Measurements from ENCODE around the gene DTD1. TPM values are rescaled to one million over a fixed set of nuclear protein-coding genes. Genes with fewer than 3 reads are reported as not detected.

The DTD1 gene
- total RNA-seq, 1 donor from 2014 or later: 57.5 TPM

DNA sequence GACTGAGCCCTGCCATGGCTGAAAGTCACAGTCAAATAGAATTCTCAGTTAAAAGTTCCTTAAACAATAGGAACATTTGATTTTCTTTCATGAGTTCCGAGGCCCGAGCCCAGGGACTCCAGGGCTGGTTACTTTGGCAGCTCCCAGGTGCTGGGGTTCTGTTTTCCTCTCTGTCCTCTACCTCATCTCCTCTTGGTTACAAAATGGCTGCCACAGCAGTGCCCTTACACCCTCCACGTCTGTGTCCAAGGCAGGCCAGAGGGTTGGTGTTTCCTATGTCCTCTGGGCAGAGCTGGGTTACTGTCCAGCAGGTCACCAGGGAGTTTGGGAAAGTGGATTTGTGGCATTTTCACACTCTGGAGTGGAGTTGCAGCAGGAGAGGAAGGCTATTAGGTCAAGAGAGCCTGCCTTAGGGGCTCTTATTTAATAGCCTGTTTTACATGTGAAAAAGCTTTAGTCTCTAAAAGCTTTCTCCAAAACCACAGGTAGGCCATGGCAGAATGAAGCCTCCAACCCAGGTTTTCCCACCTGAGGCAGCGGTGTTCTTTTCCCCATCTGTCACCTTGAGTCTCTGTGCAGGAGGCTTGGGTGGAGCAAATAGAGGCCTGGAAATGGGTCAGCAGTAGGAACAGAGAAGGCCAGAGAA is 111.0 kb downstream of the DTD1 start:
- DNase-seq (ENCODE audit: extremely low read depth, low read depth, low spot score): no peak

DNA sequence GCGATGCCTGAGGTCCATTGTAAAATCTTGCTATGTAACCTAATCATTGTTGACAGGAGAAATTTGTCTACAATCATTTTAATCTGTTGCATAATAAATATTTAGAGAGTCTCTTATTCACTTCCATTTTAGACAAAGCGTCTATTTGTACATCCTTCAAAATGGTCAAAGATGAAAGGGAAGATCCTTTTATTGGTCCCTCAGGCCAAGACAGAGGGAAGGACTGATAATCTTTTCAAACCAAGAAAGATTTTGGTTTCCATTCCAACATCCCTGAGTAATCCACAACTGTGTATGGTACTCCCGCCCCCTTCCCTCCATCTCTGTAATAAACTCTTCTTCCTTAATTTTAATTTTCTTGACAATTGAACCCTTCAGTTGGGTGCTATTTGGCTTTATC is 114.1 kb downstream of the DTD1 start:
- DNase-seq (ENCODE audit: extremely low read depth, low read depth, low spot score): no peak

DNA sequence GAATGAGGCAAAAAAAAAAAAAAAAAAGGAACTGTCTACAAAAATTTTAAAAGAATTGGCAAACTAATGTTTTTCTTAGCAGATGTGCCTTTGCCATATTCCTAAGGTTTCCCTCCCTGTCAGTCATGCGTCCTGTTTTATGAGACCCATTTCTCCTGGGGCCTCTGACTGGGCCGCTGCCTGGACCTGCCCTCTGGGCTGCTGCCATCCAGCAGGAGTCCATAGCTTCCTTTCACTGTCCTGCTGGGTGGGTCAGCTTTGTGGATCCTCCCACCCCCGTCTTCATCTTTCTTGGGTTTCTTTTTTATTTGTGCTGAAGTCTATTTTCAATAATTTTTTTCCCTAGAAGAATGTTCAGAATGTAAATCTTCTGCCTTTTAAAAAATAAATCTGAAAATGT is 114.9 kb downstream of the DTD1 start:
- no peak for DNase-seq (ENCODE audit: extremely low read depth, low read depth, low spot score)

DNA sequence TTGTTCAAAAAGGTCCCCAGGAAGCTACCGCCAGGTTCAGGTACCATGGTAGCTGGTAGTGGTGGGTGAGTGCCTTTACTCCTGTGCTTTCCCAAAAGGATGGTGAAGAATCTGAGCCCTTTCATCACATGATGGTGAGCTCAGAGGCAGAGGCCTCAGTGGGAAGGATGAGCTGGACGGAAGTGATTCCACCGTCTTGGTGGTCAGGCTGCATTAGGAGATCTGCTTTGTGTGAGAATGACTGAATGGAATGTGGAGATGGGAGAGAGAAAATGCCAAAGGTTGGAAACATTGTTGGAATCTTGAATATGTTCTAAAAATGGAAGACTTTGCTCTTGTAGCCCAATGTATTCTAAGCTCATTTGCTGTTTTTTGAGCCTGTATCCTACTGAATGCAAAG is 117.6 kb downstream of the DTD1 start:
- DNase-seq (ENCODE audit: extremely low read depth, low read depth, low spot score): no peak

DNA sequence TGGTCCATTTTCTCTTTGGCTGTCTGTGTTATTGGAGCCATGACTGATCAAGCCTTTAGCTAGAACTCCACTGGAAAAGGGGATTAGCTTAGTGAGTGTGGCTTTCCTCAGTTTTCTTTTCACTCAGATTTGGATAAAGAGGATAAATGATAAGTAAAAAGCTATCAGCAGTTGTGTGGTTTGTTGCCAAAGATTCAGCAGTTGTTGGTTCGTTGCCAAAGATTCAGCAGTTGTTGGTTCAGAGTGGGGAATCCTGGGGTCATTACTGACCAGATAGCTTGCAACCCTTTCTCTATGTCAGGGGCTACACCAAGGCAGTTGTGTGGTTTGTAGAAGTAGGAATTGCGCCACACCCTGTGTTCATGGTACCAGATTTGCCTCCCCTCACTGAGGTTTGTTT is 118.1 kb downstream of the DTD1 start:
- no peak for DNase-seq (ENCODE audit: extremely low read depth, low read depth, low spot score)

DNA sequence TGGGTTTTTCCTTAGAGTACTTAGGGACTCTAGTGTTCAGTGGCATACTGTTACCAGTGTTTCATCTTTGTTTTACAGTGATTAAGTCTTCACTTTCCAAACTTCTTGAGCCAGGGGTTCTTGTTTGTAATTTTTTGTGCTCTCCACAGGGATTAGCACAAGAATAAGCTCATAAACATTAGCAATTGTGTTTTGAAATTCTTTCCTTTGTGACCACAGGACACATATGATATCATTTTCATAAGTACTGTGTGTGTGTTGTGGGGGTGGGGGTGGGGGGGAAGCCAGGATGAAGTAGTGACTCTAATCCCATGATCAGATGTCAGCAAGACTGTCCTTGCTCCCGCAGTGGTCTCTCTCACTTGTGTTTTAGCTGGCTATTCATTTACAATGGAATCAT is 124.3 kb downstream of the DTD1 start:
- no peak for DNase-seq (ENCODE audit: extremely low read depth, low read depth, low spot score)

DNA sequence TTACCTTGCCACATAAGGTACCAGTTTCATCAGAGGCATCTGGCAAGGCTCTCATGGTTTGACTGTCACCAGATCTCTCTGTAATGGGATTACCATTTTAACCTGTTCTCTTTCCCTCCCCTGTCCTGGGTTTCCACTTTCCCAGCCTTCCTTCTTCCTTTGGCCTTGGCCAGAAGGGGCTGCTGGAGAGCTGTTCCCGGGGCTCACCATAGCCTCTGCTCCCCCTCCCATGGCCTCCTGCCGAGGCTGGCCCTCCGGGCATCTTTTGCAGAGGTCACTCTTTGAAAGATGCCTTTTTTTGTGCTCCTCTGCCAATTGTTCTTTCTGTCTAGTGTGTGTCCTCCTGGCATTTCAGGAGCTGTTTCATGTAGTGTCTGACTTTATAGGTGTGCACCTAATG is 125.0 kb downstream of the DTD1 start:
- DNase-seq (ENCODE audit: extremely low read depth, low read depth, low spot score): no peak

DNA sequence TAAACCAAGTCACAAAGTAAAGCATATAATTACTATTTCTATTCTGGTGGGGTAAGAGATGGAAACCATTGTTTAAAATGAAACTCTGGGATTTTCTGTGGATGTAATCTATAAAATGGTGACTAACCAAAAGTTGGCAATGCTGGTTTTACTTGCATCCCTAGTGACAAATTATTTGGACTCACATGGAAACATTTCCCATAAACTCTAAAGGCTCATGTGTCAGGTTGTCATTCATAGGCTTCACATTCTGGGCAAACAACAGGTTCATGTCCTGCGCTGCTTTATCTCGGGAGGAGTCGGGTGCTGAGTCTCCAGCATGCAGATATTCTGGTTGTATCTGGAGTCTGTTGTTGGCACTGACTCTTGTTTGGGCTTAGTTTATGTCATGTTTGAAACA is 127.7 kb downstream of the DTD1 start:
- no peak for DNase-seq (ENCODE audit: extremely low read depth, low read depth, low spot score)

DNA sequence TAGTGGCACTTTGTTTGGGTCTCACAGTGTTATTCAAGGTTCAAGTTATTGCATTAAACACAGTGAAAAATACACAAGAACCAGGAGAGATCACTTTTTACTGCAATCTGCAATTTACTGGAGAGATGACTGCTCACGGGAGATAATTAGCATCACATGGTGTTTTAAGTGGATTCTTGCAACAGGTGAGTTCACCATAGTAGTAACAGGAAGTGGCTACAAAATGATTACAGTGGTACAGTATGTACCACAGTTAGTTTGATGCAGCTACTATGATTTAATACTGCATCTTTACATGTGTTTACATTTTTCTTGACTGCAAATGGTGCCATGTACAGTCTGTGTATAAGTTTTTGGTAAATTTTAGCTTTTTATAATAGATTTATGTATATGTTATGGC is 129.2 kb downstream of the DTD1 start:
- no peak for DNase-seq (ENCODE audit: extremely low read depth, low read depth, low spot score)

DNA sequence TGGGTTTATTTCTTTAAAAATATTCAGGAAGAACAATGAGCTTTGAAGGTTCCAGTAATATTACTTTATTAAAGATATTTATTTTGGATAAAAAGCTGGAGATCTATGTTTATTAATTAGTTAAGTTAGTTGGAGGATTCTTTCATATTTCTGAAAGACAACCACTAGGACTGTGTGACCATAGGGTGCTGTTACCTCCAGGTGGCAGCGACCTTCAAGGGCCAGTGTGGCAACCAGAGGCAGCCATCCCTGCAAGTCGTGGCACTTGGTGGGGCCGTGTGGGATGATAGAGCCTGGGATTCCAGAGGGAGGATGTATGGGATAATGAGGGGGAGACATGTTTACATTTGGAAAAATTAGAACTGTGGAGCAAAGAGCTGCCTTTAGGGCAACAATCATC is 130.3 kb downstream of the DTD1 start:
- DNase-seq (ENCODE audit: extremely low read depth, low read depth, low spot score): no peak

DNA sequence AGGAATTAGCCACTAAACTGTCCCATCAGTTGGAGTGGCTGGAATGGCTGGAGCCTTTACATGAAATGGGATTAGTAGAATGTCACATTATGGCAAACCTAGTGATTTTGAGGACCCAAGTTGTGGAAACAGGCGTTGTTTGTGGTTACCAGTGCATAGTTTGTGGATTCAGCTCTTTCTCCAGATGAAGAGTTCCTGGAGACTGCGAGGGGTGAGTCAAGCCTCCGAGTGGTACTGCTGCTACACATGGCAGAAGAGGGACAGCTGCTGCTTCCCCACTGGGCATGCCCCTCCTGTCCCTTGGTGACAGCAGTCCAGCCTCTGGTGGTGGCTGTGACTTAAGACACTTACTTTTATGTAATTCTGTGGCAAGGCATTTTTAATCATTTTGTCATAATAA is 131.6 kb downstream of the DTD1 start:
- DNase-seq (ENCODE audit: extremely low read depth, low read depth, low spot score): no peak

DNA sequence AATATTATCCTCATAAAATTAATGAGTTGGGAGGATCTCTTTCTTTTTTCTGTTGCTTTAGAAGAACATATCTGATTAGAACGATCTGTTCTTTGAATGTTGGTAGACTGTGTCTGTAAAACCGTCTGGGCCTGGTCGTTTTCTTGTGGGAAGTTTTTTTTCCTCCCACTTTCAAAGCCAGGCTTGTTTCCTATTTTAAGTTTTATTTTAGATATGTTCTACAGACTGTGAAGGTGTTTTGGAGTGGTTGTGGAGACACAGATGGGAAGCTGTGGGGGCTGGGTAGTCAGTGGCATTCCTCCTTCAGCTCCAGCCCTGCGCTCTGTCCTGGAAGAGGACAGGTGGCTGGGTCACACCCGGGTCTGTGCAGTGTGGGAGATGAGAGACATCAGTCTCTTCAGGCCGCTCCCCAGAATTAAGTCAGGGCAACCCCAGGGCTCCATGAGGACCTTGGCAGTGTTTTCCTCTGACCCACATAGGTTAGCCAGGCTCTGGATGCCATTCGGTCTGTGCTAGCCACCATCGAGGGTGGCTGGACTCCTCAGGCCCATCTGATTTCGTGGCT is 133.8 kb downstream of the DTD1 start:
- no peak for DNase-seq (ENCODE audit: extremely low read depth, low read depth, low spot score)

DNA sequence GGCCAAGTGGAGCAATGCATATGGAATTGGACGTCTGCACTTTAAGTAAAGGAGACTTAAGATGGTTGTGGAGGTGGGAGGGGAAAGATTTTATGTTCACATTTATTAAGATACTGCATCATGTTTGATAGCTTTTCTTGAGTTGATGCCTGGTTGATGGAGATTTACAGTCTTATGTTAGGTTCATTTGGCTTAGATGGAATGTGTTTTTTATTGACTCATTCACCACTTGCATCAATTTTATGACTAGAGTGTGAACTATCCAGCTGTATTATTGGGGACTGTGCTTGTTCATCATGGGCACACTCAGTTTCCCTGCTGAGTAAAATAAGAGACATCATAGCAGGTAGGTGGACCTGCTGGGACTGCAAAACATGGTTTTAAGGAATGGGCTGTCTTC is 134.5 kb downstream of the DTD1 start:
- no peak for DNase-seq (ENCODE audit: extremely low read depth, low read depth, low spot score)

DNA sequence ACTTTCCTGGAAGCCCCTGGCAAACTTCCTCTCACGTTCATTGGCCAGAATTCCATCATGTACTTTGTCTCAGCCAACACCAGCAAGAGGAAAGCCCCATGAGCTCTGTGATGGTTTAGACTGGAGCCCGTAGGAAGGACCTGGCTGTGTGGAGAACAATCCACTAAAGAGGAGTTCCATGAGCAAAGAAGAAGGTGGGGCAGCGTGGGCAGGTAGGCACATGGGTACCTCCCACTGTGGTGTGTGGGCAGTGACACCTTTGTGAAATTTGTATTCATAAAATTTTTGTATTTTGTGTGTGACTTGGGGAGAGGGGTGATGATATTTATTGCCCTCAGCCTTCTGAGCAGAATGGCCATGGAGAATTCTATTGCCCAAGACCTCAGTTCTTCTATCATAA is 136.2 kb downstream of the DTD1 start:
- DNase-seq (ENCODE audit: extremely low read depth, low read depth, low spot score): no peak

DNA sequence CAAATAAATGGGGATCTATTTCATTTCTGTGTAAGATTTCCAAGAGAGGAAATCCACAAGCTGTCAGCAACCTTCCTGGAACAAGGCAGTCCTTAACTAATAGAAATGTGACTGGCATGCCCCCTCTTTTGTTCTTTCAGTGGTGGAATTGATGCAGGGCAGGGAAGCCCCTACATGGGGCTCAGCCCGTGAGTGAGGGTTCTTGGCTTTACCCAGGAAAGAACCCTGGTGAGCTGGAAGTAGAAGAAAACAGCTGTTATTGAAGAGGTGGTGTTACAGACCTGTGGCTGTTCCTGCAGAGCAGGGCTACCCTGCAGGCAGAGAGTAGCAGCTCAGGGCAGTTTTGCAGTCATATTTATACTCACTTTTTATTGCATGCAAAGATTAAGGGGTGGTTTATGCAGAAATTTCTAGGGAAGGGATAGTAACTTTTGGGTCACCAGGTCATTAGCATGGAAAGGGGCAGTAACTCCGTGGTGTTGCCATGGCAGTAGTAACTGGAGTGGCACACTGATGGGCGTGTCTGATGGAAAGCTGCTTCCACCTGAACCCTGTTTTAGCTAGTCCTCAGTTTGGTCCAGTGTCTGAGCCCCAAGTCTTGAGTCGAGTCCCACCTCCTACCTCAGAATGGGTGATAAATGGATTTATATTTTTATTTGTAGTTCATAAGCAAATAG is 137.1 kb downstream of the DTD1 start:
- DNase-seq (ENCODE audit: extremely low read depth, low read depth, low spot score): no peak

DNA sequence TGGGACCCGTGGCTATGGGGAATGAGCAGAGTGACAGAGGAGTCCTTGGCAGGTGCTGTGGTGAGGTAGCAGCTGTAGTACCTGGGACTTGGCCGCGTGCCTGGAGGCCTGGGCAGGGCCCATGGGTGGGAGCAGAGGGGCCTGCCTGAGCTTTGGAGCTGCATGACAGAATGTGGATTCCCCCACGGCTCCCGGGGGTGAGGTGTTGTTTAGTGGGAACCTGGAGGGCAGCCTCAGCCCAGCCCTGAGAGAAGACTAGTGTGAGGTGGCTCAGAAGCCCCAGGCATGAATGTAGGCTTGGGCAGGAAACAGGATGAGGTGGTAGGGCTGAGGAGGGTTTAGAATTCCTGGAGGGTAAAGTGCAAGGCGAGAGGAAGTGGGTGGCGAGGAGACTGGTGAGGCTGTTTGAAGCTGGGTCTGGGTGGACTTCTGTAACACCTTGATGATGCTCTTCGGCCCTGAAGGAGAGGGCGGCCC is 139.2 kb downstream of the DTD1 start:
- DNase-seq (ENCODE audit: extremely low read depth, low read depth, low spot score): no peak

DNA sequence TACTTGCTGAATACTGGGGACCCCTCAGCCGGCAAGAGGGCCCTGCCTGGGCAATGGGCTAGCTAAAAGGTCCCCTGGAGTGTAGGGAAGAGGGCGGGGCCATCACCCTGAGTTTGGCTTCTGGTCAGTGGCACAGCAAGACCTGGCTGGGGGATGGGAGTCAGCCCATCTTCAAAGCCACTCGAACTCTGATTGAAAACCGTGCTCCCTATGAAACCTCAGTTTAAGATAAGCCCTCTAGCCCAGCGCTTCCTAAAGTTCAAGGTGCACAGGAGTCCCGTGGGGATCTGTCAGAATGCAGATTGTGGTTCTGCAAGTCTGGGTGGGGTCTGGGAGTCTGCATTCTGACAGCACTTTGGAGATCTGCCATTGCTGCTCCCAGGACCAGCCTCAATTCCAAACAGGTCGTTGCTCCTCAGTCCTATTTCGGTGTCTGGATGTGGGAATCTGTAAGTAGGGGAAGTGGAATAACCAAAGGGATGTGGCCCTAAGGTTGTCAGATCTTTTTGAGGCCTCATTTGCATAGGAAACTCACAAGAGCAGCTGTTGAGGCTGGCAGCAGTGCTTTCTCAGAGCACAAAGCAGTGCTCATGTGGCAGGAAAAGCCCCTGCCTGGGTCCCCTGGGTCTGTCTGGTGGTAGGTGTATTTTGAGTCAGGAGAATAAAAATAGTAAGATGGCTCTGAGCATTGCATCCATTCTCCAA is 140.5 kb downstream of the DTD1 start:
- DNase-seq (ENCODE audit: extremely low read depth, low read depth, low spot score): no peak

DNA sequence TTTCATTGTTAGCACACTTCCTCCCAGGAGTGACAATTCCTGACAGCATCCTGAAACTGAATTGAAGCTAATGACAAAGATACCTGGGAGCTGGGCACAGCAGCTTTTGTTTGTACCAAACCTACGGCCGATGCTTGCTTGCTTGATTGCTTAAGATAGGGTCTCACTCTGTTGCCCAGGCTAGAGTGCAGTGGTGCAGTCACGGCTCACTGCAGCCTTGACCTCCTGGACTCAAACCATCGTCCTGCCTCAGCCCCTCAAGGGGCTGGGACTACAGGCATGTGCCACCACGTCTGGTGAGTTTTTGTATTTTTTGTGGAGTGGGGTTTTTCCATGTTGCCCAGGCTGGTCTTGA is 141.0 kb downstream of the DTD1 start:
- no peak for DNase-seq (ENCODE audit: extremely low read depth, low read depth, low spot score)

DNA sequence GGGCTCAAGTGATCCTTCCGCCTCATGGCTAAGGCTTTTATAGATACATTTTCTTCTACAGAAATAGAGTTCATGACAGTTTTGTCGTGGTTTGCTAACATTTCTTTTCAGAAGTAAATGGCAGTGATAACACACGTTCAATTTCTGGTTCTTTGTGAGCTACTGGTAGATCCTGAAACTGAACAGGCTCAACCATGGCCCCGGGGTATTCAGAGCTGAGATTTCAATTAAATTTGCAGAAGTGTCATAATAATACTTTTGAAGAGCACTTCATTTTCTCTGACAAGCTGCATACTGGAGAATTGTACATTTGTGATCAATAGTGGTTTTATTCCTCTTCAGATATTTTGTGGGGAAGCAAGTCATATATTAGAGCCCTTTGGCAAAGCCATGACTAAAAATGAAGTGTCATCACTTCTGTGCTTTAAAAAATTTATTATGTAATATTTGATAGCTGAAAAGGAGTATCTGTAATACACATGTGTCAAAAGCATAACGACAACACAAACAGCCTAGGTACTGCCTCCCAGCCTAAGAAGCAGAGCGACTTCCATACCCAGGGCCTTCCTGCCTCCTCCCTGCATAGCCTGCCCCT is 141.5 kb downstream of the DTD1 start:
- no peak for DNase-seq (ENCODE audit: extremely low read depth, low read depth, low spot score)

DNA sequence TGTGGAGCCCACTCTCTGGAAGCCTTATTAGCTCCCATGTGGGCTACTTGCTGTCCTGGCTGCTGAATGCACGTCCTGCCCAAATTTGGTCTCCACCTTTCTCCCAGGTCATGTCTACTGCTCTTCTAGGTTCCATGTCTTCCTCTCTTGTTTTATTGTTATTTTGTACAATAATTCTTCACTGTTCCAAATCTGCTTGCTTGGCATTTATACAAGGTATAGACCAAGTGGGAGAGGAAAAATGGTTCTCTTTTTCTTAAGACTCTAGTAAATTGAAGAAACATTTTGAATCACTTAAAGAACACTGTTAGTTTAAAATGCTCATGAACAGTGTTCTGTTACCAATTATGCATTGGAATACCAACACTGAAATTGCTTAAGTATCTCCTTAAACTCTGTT is 144.1 kb downstream of the DTD1 start:
- DNase-seq (ENCODE audit: extremely low read depth, low read depth, low spot score): no peak

DNA sequence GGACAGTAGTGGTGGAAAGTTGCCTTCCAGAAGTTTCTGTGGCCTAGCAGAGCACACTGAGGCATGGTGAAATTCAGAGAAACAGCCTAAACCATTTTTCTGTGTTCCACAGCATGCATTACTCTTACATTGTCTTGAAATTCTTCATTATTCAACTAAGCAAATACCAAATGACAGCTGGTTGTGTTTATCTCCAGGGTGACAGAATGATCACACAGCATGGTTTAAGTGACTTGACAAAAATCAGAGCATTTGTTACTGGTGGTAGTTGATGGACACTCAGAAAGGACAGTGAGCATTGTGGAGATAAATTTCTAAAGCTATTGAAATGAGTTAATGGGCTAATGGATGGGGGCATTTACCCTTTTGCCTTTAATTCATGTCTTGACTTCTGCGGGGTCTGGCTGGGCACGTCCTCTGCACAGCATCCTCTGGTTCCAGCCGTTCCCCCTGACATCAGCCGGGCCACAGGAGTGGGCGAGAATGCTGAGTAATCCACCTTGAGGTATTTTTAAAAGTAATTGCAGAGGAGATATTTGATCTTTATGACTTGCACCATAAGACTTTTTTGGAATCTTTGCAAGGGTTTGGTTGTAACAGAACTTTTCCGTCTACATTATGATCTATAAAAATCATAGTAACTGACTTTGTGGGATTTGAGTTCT is 146.8 kb downstream of the DTD1 start:
- no peak for DNase-seq (ENCODE audit: extremely low read depth, low read depth, low spot score)

Data from glomerular endothelial cell (primary cell).